IMR-90 (cell line): ENCODE results near the gene CORO7. TPM values are rescaled to one million over a fixed set of nuclear protein-coding genes. Genes with fewer than 3 reads are reported as not detected.

Experiments used
- ATAC-seq: fragments of 200-7000 bp; cut with Tn5 transposase; 2 replicates; pipeline ENCODE4 v1.9.1; 2020; ENCODE audit warnings: low read depth, mild to moderate bottlenecking, moderate library complexity
- BruUV-seq: library from RNA; stranded (reverse); fragments of 400-500 nt; replicated peaks from 2 replicates; lab custom pipeline; 2021; lab: Mats Ljungman, UMichigan
- CTCF ChIA-PET: fragments of 300-600 bp; formaldehyde crosslinking; extraction: SDS; loops from one replicate; lab custom pipeline; 2021; ENCODE audit warnings: antibody characterized with exemption; lab: Yijun Ruan, JAX
- POLR2A ChIA-PET: fragments of 300-600 bp; sonication (Branson Sonifier 250); formaldehyde crosslinking; loops from one replicate; lab custom pipeline; 2022; ENCODE audit warnings: antibody characterized with exemption; ENCODE audit not compliant: unreplicated experiment; lab: Charles Lee
- DNase-seq: peaks from one replicate; pipeline ENCODE4 v3.0.0; 2013
- H2AFZ ChIP-seq: replicated peaks from 2 replicates; pipeline ENCODE3; 2013; ENCODE audit warnings: low read length, mild to moderate bottlenecking; ENCODE audit not compliant: poor library complexity
- H2AK5ac ChIP-seq: 2 replicates; pipeline ENCODE4 v1.6.1; 2013; ENCODE audit warnings: low read depth, low read length, inconsistent platforms
- H2AK9ac ChIP-seq: replicated peaks from 2 replicates; pipeline ENCODE3; 2013; ENCODE audit warnings: mild to moderate bottlenecking, low read depth, low read length, moderate library complexity; ENCODE audit not compliant: poor library complexity
- H2BK120ac ChIP-seq: 2 replicates; pipeline ENCODE4 v1.6.1; 2013; ENCODE audit warnings: low read depth, low read length, inconsistent platforms
- H2BK15ac ChIP-seq: 3 replicates; pipeline ENCODE4 v1.6.1; 2013; ENCODE audit warnings: low read depth, low read length, inconsistent platforms
- H2BK20ac ChIP-seq: 2 replicates; pipeline ENCODE4 v1.6.1; 2013; ENCODE audit warnings: low read depth, mild to moderate bottlenecking, inconsistent platforms, low read length, moderate library complexity
- H2BK5ac ChIP-seq: 2 replicates; pipeline ENCODE4 v1.6.1; 2013; ENCODE audit warnings: mild to moderate bottlenecking, low read depth, low read length, inconsistent platforms; ENCODE audit not compliant: poor library complexity, severe bottlenecking
- H3K14ac ChIP-seq: replicated peaks from 2 replicates; pipeline ENCODE4 v1.6.1; 2013; ENCODE audit warnings: low read depth, low read length, inconsistent platforms
- H3K18ac ChIP-seq: 2 replicates; pipeline ENCODE4 v1.6.1; 2013; ENCODE audit warnings: low read depth, low read length, control low read depth
- H3K23ac ChIP-seq: 2 replicates; pipeline ENCODE4 v1.6.1; 2013; ENCODE audit warnings: low read depth, low read length, inconsistent platforms
- H3K27ac ChIP-seq: 2 replicates; pipeline ENCODE4 v1.5.1; 2013; ENCODE audit warnings: mild to moderate bottlenecking, control low read depth, low read length; ENCODE audit not compliant: insufficient read depth
- H3K27me3 ChIP-seq: 2 replicates; pipeline ENCODE4 v1.6.1; 2013; ENCODE audit warnings: low read length; ENCODE audit not compliant: control insufficient read depth, insufficient read depth
- H3K36me3 ChIP-seq: 2 replicates; pipeline ENCODE4 v1.6.1; 2013; ENCODE audit warnings: low read length, mixed read lengths; ENCODE audit not compliant: control insufficient read depth, insufficient read depth
- H3K4ac ChIP-seq: 2 replicates; pipeline ENCODE4 v1.6.1; 2013; ENCODE audit warnings: low read depth, low read length, inconsistent platforms
- H3K4me1 ChIP-seq: 2 replicates; pipeline ENCODE4 v1.6.1; 2013; ENCODE audit warnings: low read length, mixed read lengths; ENCODE audit not compliant: control insufficient read depth, insufficient read depth
- H3K4me2 ChIP-seq: 2 replicates; pipeline ENCODE4 v1.6.1; 2013; ENCODE audit warnings: low read depth, mild to moderate bottlenecking, control low read depth, low read length, moderate library complexity
- H3K4me3 ChIP-seq: 2 replicates; pipeline ENCODE4 v1.5.1; 2013; ENCODE audit warnings: low read depth, mild to moderate bottlenecking, control low read depth, low read length, moderate library complexity; ENCODE audit not compliant: insufficient read depth
- H3K56ac ChIP-seq: 2 replicates; pipeline ENCODE4 v1.6.1; 2013; ENCODE audit warnings: low read length, inconsistent platforms; ENCODE audit not compliant: insufficient read depth; ENCODE audit errors: extremely low read depth
- H3K79me1 ChIP-seq, 2 experiments: 2 replicates each; pipeline ENCODE4 v1.6.1; 2013; ENCODE audit warnings: low read length in 2 of 2, inconsistent platforms in 1 of 2, low read depth in 1 of 2
- H3K9ac ChIP-seq: 2 replicates; pipeline ENCODE4 v1.6.1; 2013; ENCODE audit warnings: low read depth, low read length, control low read depth
- H3K9me1 ChIP-seq: 2 replicates; pipeline ENCODE4 v1.6.1; 2013; ENCODE audit warnings: low read length, inconsistent platforms; ENCODE audit not compliant: insufficient read depth
- H3K9me3 ChIP-seq: 2 replicates; pipeline ENCODE4 v1.6.1; 2013; ENCODE audit warnings: low read length; ENCODE audit not compliant: control insufficient read depth, insufficient read depth
- H4K20me1 ChIP-seq: 2 replicates; pipeline ENCODE4 v1.6.1; 2013; ENCODE audit warnings: low read length, inconsistent platforms; ENCODE audit not compliant: insufficient read depth
- H4K5ac ChIP-seq: 2 replicates; pipeline ENCODE4 v1.6.1; 2013; ENCODE audit warnings: mild to moderate bottlenecking, low read depth, low read length, control low read depth
- H4K8ac ChIP-seq, 2 experiments: 2 replicates each; pipeline ENCODE4 v1.6.1; 2013; ENCODE audit warnings: low read depth in 2 of 2, low read length in 2 of 2, control low read depth in 1 of 2, inconsistent platforms in 1 of 2
- H4K91ac ChIP-seq: 2 replicates; pipeline ENCODE4 v1.6.1; 2013; ENCODE audit warnings: low read depth, low read length, inconsistent platforms; ENCODE audit not compliant: insufficient read depth
- BHLHE40 ChIP-seq: fragments of 150-350 bp; IDR thresholded peaks from 2 replicates; pipeline ENCODE4 v1.6.1; 2016; ENCODE audit warnings: mild to moderate bottlenecking, low read depth, low read length
- WGBS, 2 experiments: methylation state at CpG; one replicate each; pipeline versions ENCODE4 v1.1.5 to v1.1.7; 2013; ENCODE audit warnings: missing lambda C conversion rate in 2 of 2; ENCODE audit not compliant: insufficient read length in 1 of 2; ENCODE audit errors: extremely low coverage in 2 of 2; 5-methylcytosine and 5-hydroxymethylcytosine counted together
- dilution Hi-C: fragments of 300-500 bp; cut with HindIII; formaldehyde crosslinking; loops from one replicate; pipeline ENCODE4 v1.14.3; 2018; ENCODE audit warnings: low sequenced_read_pairs; ENCODE audit not compliant: unreplicated experiment
- in situ Hi-C: fragments of 300-500 bp; cut with MboI; formaldehyde crosslinking; loops from 3 replicates; pipeline ENCODE4 v1.14.3; 2019; ENCODE audit warnings: low sequenced_read_pairs, inconsistent platforms, mixed read lengths
- intact Hi-C: fragments of 100-400 bp; cut with micrococcal nuclease; formaldehyde crosslinking; loops from 2 replicates; pipeline ENCODE4 v1.10.0; 2022
- polyA plus RNA-seq, 3 experiments: library from polyadenylated mRNA; depleted of rRNA; stranded (reverse); fragments of >200 nt; gene quantifications; 2 replicates each; pipeline ENCODE4 v1.2.3, GENCODE V29; 2012; ENCODE audit warnings: low replicate concordance in 1 of 3
- total RNA-seq: library from RNA; depleted of rRNA; stranded (reverse); fragments of >200 nt; gene quantifications from 2 replicates; pipeline ENCODE4 v1.2.3, GENCODE V29; 2012
- TF ChIP-seq, protein P1 (sequence below): conservative IDR thresholded peaks from 2 replicates; pipeline ENCODE4 v1.5.1; 2012; ENCODE audit warnings: mild to moderate bottlenecking, low read depth, low read length, improper control_type of control experiment

The CORO7 gene
- total and polyA plus RNA-seq, 2 of the 4 experiments (the other 2 are of a cell fraction), result 6.3 to 26.7 TPM

DNA sequence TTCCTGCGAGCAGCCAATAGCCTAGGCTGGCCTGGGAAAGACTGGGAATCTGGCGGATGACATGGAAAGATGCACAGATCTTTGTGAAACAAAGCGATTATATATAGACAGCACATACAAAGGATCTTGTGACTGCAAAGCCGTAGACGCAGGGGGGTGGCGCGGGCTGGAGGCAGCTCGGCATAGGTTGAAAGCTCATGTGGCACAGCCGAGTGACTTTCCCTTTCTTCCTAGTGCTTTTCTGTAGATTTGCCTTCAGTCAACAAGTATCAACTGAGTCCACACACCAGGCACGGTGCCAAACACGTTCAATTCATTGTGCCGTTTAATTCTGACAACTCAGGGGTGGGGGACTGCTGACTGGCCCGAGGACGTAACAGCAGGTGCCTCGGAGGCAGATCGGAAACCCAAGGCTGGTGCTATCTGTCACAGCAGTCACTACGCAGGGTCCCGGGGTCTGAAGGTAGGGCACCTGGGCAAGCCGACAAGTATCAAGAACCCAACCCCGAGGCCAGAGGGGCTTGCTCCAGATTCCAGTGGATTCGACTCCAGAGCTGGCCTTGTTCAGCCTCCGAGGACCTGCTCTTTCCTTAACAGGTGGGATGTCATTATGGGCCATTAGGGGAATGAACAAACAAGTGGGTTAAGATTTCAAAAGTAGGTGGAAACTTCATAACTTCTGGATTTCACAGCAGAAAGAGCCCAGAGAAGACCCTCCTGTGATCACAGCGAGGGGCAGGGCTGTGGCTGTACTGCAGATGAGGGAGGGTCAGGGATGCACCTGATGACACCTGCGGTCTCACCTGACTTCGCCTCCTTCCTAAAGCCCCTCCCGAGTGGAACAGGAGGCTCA lies 71.2 kb downstream of the CORO7 start:
- ATAC-seq, result no peak

More for the DNA sequence above, 71.2 kb downstream of the CORO7 start:
- H3K27ac ChIP-seq, result no peak overlapping the region
- H3K9me1 ChIP-seq, result peaks cover 10% of the 10 kb centered on the region; the same call in 1 of the 2 replicates
- no peak overlapping the region for H3K9ac ChIP-seq
- H3K9me3 ChIP-seq, result no peaks in the 10 kb centered on the region
- H3K79me1 ChIP-seq, result peaks cover 47 to 89% of the 10 kb centered on the region in 2 experiments
- no peak overlapping the region for H2AK5ac ChIP-seq
- no peak overlapping the region for H2BK120ac ChIP-seq
- H2BK5ac ChIP-seq, result no peak overlapping the region
- no peak overlapping the region for H3K18ac ChIP-seq
- peaks cover 74% of the 10 kb centered on the region for H4K20me1 ChIP-seq
- no peak overlapping the region for H4K91ac ChIP-seq
- no peak overlapping the region for H4K5ac ChIP-seq
- no peak overlapping the region for H2BK15ac ChIP-seq
- H2AK9ac ChIP-seq, result no peak overlapping the region
- CTCF ChIA-PET, result interaction anchor here (0.8 kb wide), 1 partner anchor 15 kb away, joined by 3 read pairs; no protein-coding TSS in a partner anchor
- no peak overlapping the region for H4K8ac ChIP-seq
- DNase-seq, result no peak
- H3K36me3 ChIP-seq, result peaks cover 7% of the 10 kb centered on the region
- dilution Hi-C loops (no loop called here), intact Hi-C loops (no loop called here), in situ Hi-C loops (no loop called here)
- no peak overlapping the region for H3K4me3 ChIP-seq
- WGBS, 2 experiments, result 88% methylated on average over 20 of the region's 26 CpGs; no CpG with 5 or more reads in 1 of the 2 experiments
- H3K27me3 ChIP-seq, result no peaks in the 10 kb centered on the region
- no peak overlapping the region for H3K4me2 ChIP-seq
- no peak overlapping the region for H3K4ac ChIP-seq
- H3K4me1 ChIP-seq, result peaks cover 8% of the 10 kb centered on the region; the same call in 1 of the 2 replicates
- POLR2A ChIA-PET, result no interaction called here
- no peak overlapping the region for H2BK20ac ChIP-seq
- TF ChIP-seq BHLHE40, result no peak
- TF ChIP-seq, protein P1, sequence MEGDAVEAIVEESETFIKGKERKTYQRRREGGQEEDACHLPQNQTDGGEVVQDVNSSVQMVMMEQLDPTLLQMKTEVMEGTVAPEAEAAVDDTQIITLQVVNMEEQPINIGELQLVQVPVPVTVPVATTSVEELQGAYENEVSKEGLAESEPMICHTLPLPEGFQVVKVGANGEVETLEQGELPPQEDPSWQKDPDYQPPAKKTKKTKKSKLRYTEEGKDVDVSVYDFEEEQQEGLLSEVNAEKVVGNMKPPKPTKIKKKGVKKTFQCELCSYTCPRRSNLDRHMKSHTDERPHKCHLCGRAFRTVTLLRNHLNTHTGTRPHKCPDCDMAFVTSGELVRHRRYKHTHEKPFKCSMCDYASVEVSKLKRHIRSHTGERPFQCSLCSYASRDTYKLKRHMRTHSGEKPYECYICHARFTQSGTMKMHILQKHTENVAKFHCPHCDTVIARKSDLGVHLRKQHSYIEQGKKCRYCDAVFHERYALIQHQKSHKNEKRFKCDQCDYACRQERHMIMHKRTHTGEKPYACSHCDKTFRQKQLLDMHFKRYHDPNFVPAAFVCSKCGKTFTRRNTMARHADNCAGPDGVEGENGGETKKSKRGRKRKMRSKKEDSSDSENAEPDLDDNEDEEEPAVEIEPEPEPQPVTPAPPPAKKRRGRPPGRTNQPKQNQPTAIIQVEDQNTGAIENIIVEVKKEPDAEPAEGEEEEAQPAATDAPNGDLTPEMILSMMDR, result no peak
- no TSS peak for BruUV-seq
- no peak overlapping the region for H3K14ac ChIP-seq
- H3K23ac ChIP-seq, result no peak overlapping the region
- no peak overlapping the region for H2AFZ ChIP-seq
- H3K56ac ChIP-seq, result no peak overlapping the region
